Left kidney (tissue), 8 donors: ENCODE data around the gene C1QTNF9B. TPM values are rescaled to one million over a fixed set of nuclear protein-coding genes. Genes with fewer than 3 reads are reported as not detected.
"Not testable (repeated sequence)": the region's sequence is repeated elsewhere in the genome, so short reads cannot be mapped to it uniquely, and the experiment has no call there.

Experiments
- DNase-seq: peaks from one replicate; pipeline ENCODE4 v3.0.0-alpha.2; 2013
- long read RNA-seq, 8 donors: transcript quantifications; one replicate each; lab custom pipeline, GENCODE V29; 2026
- polyA plus RNA-seq: library from polyadenylated mRNA; unstranded; fragments of 120-200 nt; gene quantifications from one replicate; pipeline ENCODE4 v1.2.1, GENCODE V29; 2013; ENCODE audit not compliant: insufficient read length

Gene C1QTNF9B
- 1.4 TPM for polyA plus RNA-seq
- long read RNA-seq, donor 1 = 0 reads
- long read RNA-seq, donor 2 = 0 reads
- long read RNA-seq, donor 3 = 0 reads
- long read RNA-seq, donor 4 = 0 reads
- long read RNA-seq, donor 5 = 0 reads
- long read RNA-seq, donor 6 = 0 reads
- long read RNA-seq, donor 7 = 0 reads
- long read RNA-seq, donor 8 = 0 reads

DNA sequence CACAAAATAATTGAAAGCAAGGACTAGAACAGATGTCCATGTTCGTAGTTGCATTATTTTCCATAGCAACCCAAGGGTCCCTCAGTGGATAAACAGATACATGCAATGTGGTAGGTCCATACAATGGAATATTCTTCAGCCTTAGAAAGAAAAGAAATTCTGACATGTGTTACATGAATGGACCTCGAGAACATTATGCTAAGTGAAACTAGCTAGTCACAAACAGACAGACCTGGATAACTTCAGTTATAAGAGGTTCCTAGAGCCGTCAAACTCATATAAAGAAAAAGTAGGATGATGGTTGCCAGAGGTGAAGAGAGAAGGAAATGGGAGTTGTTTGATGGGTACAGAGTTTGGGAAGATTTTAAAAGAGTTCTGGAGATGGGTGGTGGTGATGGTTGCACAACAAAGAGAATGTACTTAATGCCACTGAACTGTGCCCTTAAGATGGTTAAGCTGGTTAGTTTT lies at the start of gene C1QTNF9B:
TSS of gene C1QTNF9B (minus strand) at position 51 of the 468 bp plus-strand sequence.
- not testable (repeated sequence) for DNase-seq

DNA sequence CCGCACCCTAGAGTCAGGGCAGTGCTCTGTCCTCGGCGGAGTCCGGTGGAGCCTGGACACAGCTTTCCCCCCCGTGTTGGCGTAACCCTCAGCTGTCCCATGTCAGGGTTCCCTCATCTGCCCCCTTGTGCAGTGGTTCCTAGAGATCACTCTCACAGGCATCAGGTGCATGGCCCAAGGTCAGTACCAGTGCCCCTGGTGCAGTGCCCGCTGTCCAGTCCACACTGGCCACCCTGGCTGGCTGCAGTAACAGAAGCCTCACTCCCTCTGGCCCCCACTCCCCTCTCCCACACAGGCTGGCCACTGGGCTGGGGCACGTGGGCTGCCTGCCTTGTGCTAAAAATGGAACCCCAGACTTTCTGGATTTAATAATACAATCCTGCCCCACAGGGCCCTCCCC lies 49.6 kb upstream of the C1QTNF9B start:
- DNase-seq = no peak

DNA sequence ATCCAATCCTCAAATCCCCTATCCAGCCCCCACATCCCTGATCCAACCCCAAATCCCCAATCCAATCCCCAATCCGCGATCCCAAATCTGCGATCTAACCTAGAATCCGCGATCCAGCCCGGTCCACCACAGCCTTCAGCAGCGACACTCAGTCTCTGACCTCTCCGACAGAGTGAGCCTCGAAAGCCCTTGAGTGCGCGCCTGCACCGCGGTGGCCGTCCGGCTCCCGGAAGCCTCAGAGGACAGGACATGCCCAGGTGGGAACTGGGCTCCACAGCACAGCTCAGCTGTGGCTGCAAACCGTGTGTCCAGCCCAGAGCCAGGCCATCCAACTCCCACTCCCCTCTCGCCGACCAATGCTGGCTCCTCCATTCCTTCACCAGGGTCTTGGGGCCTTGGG lies 48.8 kb upstream of the C1QTNF9B start:
- no peak for DNase-seq

DNA sequence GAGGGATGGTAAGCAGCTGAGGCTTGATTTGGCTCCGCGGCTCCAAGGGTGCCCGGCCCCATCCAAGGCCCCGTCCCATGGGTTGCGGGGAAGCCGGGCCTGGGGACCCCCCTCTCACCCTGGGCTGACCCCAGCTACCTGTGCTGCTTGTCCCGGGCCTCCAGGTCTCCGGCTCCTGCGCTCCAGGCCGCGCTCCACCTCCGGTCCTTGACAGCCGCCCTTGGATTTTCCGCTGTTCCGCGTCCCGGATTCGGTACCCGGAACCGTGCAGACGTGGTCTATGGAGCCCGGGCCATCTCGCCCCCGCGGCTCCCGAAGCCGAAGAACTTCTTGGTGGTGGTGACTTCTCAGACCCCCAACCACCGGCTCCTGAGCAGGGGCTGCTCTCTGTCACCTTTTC lies 48.3 kb upstream of the C1QTNF9B start:
- no peak for DNase-seq

DNA sequence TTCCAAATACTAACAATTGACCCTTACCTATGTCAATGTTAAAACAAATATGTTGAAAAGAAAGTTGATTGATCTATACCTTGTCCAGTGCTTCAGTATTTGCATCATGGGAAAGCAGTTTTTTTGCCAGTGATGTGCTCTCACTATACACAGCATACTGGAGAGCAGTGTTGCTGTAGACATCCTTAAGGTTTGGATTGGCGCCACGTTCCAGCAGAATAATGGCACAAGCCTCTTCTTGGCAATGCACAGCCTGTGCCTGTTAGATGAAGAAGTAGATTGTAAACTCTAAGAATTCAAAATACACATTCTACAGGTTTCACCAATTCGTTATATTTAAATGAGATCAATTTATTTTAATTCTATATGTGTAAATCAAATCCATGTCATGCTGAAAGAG lies 43.9 kb upstream of the C1QTNF9B start:
- DNase-seq = no peak

DNA sequence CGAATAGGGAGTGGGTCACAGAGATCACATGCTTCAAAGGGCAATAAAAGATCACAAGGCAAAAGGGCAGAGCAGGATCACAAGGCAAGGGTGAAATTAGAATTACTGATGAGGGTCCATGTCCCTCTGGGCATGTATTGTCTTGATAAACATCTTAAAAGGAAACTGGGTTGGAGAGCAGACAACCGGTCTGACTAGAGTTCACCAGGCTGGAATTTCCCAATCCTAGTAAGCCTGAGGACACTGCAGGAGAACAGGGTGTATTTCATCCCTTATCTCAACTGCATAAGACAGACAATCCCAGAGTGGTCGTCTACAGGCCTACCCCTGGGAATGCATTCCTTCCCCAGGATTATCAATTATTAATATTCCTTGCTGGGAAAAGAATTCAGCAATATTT lies 42.4 kb upstream of the C1QTNF9B start:
- not testable (repeated sequence) for DNase-seq

DNA sequence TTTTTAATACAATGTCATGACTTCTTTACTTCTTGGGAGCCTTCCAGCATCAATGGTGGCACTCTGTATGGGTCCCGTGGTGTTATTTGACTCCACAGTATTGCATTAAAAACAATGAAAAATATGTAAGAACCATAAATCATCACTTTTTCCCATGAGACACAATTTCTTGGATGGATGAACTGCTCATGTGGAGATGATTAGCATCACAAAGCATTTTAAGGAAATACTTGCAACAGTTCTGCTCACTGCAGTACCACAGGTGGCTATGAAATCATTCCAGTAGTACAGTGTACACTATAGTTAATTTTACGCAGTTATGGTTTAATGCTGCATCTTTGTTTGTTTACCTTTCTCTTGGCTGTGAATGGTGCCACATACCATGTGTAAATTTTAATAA lies 37.2 kb upstream of the C1QTNF9B start:
- no peak for DNase-seq

DNA sequence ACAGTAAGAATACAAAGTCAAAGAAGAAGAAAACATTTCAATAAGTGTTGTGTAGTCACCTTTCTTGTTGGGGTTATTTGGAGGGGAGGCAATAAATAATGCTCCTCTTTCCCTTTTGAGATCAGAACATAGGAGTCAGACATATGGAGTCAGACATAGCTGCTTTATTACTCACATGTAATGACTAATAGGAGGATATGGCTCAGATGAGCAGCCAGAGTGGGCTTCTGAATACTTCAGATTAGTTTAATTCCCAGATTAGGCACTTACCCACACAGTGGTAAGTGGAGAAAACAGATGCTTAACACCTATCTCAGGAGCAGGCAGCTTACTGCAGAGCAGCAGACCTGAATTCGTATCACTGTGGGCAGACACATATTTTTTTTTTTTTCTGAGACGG lies 31.7 kb upstream of the C1QTNF9B start:
- no peak for DNase-seq

DNA sequence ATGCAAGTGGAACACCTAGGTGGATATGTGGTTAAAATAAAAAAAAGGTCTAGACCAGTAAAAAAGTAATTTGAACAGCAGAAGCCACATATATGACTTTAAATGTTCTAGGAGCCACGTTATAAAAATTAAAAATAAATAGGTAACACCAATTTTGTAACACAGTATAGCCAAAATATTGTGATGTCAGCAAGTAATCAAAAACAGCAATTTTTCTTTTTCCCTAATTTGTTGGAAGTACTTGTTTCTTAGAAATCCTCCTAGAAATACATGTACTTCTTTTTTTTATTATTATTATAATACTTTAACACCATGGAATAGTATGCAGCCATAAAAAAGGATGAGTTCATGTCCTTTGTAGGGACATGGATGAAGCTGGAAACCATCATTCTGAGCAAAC lies 25.7 kb upstream of the C1QTNF9B start:
- no peak for DNase-seq

DNA sequence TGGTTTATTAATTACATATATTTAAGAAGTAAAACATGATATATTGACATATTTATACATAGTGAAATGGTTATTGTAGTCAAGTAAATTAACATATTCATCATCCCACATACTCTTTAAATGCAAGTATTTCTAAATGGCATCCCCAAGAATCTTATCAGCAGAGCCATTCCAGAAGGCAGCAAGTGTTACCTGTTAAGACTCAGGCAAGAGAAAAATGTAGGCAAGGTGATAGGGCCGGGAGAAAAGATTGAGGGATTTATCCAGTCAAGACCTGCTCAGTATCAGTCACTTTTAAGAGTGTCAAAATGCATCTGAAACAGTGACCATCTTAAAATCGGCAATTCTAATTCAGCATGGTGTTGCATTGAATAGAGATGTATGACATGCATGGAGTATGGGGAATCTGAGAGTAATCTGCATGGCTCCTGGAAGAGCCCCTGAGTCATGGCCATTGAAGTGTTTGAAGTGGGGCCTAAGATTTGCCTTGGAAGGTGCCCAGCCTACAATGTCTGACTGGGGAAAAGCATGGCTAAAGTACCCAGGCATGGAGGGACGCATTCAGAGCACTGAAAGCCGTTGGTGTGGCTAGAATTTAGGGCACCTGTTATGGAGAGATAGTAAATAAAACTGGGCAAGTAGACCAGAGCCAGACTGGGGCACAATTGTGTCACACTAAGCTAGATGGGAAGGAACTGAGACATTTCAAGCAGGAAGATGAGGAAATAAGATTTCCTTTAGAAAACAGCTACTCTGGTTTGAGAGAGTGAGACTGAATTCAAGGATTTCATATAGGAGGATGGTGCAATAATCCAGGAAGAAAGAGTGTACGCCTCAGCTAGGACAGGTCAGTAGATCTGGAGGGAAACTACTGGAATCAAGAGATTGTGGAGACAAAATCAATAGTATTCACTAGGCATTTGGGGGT lies 25.0 kb upstream of the C1QTNF9B start:
- no peak for DNase-seq

DNA sequence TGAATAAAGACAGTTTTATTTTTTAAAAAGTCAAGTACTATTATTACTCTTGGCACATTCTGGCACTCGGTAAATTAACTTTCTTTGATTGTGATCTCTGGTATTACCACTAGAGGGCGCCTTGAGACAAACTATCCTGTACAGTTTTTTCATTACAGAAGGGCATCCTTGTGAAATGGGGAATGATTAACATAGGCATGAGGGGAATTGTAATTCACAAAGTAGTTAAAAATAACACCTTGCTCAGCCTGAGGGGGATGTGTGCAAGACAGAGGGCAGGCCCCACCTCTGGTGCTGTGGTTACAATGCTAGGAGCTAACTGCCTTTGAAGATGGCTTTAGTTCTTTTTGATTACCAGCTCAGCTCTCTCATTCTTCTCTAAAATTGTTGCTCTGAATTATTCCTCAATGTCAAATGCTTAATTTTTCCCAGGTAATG lies 24.2 kb upstream of the C1QTNF9B start:
- peak; percentile 69 for DNase-seq

DNA sequence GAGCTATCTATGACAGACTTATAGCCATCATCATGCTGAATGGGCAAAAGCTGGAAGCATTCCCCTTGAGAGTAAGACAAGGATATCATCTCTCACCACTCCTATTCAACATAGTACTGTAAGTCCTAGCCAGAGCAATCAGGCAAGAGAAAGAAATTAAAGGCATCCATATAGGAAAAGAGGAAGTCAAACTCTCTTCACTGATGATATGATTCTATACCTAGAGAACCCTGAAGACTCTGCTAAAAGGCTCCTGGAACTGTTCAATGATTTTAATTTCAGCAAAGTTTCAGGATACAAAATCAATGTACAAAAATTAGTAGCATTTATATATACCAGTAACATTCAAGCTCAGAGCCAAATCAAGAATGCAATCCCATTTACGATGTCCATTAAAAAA lies 21.7 kb upstream of the C1QTNF9B start:
- DNase-seq = no peak

DNA sequence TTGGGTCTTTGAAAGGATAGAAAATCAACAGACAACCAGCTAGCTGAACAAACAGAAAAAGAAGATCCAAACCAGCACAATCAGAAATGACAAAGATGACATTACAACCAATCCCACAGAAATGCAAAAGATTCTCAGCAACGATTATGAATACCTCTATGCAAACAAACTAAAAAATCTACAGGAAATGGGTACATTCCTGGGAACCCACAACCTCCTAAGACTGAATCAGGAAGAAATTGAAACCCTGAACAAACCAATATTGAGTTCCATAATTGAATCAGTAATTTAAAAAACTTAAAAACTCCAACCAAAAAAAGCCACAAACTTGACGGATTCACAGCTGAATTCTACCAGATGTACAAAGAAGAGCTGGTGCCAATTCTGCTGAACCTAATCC lies 20.9 kb upstream of the C1QTNF9B start:
- DNase-seq = no peak

DNA sequence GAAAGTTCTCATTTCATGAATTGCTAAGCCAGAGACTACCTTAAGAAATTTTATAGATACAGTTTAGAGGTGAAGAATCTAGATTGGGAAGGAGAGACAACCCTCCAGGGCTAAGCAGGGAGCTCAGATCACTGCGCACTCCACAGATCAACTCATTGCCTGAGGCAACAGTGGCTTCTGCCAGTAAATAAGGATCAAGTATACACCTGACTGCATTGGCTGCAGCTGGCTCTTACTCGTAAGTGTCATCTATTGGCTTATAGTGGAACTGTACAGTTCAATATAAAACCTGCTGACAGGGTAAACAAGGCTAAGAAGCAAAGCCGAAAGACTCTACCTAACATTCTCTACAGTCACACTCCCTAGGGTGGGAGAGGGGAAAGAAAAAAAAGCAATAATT lies 18.0 kb upstream of the C1QTNF9B start:
- DNase-seq = no peak

DNA sequence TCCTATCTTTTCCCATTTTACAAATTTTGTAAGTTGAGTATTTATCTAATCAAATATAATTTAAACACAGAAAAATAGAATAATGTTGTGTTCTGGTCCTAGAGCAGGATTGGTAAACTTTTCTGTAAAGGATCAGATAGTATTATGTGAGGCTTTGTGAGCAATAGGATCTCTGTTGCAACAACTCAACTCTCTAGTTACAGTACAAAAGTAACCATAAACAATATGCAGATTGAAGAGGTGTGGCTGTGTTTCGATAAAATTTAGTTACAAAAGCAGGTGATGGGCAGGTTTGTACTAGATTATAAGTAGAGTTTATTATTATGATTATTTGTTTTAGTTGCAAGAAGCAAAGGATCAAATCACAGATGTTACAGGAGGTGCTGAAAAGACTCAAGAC lies 15.2 kb upstream of the C1QTNF9B start:
- DNase-seq = no peak

DNA sequence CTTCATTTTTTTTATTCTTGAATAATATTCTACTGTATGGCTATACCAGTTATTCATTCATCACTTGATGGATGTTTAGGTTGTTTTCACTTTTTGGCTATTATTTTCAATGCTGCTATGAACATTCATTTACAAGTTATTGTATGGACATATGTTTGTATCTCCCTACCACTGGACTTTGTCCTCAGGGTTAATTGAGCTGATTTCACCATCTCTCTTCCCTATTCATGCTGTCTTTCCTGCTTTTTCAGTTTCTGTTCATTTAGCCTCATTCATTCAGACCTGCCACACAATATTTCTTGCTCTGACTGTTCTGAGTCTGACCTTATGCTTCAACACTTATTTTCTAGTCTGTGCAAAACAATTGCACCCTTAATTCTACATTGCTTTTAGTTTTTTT lies 12.3 kb upstream of the C1QTNF9B start:
- DNase-seq = no peak

DNA sequence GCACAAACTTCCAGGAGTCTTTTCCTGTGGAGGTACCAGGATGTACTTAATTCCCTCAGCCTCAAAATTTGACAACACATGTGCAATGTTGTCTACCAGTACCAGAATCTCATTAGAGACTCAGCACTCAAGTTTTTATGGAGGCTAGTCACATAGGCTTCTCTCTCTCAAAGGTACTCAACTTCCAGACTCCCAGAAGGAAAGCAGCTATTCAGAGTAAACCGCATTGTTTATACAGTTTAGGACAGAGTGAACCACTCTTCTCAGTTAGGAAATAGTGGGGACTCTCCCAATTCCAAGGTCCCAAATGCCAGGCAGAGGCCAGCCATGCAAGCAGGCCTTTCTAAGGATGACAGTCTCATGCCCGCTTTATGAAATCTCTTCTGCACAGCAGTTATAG lies 8.5 kb upstream of the C1QTNF9B start:
- DNase-seq = no peak

DNA sequence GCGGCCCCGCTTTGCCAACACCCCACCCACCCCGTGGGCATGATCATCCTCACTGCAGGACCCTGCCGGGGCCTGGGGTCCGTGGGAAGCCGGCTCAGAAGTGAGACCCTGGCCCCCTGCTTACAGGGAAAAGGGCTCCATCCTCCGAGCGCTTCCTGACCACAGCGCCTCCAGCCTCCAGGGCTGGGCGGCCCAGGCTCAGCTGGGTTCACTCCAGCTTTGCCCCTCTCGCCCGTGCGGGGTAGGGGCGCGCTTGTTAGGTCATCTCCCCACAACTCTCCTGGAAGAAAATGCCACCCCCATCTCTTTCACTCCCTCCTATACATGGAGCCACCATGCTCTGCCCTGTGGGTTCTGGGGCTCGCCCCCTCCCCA lies 6.6 kb upstream of the C1QTNF9B start:
- no peak for DNase-seq

DNA sequence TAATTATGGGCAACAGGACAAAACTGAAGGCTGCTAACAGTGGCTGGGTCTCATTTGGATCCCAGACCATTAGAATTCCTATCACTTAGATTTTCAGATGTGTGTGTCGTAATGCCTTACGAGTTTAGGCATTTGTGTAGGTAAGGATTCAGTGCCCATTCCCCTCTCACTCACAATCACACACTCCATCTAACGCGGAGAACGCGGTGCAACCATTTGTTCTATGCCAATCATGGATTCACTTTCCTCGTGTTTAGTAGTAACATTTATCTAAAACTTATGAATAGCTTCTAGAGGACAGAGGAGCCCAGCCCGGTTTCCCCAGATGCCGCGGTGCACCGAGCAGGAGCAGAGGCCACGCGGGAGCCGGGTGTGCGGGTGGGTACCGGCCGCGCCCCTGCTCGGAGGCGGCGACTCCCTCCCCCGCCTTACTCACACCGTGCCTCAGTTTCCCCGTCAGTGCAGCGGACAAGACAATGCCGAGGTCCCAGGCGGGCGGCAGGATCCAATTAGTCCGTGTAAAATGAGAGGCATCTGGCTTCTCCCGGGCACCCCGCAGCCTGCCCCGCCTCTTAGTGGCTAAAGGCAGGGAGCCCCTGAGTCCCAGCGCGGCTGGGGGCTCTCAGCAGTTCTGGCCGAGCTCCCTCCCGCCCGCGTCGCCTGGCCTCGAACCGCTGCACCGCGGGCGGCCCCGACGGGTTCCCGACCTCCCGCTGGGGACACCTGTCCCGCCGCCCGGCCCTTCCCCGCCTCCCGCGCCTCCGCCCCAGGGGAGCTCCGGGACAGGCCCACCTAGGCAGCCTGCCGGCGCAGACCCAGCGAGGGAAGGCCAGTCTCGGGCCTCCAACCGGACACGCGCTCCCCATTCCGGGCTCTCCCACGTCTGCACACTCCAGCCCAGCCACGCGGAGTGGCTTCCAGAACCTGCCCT lies 5.9 kb upstream of the C1QTNF9B start:
- DNase-seq = no peak

DNA sequence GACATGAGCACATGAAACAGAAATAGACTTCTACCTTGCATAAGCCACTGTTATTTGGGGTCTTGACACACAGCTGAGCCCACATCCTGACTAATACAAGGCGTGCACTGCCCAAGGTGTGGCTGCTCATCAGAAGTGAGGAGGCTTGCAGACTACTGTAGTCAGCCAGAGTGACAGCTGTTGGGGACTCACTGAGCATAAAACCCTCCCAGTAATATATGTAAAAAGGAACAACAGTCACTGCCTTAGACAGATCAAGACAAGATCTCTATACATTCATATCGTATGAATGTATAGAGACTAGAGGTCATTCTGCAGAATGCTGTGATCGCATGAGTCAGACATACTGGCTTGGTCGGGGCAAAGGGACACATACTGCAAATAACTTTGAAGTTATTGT lies 4.1 kb upstream of the C1QTNF9B start:
- no peak for DNase-seq

DNA sequence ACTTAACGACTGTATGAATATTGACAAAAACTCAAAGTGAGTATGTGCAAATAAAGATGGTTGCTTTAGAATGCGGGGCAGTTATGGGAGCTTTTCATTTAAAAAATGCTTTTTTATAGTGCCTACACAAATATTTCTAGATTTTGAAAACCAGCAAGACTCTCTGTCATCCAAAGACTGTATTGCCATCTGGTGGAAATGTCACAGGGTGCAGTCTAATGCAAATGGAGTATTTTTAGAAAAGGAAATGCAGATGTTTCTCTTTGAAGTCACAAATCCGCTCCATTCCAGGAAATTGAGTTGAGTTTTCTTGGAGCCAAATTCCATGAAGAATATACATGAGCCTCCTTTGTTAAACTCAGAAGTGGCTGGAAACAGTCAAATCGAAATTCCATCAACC lies 2.3 kb upstream of the C1QTNF9B start:
- peak; percentile 52 for DNase-seq

DNA sequence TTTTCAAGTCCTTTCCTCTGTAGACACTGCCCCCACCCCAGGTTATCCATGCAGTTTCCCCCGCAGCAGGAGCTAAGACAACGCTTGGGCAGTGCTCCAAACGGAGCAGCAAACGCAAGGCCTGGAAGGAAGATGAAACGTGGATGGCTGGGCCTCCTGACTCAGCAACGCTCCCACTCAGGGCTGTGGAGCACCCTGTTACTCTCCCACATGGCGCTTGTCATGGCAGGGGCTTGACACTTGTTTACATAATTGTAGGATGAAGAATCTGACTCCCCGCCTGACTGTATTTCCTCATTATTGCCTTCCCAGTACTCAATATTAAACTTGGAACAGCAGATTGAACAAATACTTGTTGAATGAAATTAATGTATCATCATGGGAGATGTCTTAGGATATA lies 799 bp upstream of the C1QTNF9B start:
- no peak for DNase-seq

DNA sequence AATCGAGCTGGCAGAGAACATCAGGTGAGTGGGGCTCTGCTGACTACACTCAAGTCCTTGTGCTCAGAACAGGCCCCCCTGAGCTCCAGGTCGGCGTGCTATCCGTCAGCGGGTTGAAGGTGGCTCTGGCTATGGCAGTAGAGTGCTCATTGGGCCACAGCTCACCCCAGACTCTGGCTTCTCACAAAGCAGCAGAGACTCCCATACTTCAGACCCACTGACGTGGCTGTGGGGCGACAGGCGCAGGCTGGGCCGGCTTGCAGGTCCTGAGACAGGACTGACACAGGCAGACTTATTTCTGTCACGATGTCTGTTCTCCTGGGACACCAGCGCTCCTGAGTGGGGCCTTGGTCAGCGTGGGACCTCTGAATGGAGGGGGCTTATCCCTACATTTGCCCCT lies 2.6 kb downstream of the C1QTNF9B start:
- DNase-seq = not testable (repeated sequence)
